ENCODE results near the gene ATE1.

DNA sequence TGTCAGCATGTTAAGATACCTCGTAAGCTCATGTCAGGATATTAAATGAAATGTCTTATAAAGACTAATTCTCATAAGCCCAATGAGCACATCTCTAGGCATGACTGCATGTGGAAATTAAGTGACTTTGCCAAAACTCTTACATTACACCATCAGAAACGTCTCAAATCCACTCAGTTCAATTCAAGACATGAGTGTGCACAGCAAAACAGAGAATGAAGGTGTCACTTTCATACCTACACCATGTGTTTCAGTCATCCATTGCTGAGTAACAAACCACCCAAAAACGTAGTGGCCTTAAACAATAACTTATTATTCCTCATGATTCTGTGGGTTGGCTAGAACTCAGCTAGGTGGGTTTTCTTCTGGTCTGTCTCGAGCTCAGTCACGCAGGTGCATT lies 99.8 kb downstream of the ATE1 start:
- no peak for TF ChIP-seq POLR2A (IDR thresholded peaks at IDR 0.05; ENCODE audit: low read depth, low read length)
- TF ChIP-seq, protein P1, sequence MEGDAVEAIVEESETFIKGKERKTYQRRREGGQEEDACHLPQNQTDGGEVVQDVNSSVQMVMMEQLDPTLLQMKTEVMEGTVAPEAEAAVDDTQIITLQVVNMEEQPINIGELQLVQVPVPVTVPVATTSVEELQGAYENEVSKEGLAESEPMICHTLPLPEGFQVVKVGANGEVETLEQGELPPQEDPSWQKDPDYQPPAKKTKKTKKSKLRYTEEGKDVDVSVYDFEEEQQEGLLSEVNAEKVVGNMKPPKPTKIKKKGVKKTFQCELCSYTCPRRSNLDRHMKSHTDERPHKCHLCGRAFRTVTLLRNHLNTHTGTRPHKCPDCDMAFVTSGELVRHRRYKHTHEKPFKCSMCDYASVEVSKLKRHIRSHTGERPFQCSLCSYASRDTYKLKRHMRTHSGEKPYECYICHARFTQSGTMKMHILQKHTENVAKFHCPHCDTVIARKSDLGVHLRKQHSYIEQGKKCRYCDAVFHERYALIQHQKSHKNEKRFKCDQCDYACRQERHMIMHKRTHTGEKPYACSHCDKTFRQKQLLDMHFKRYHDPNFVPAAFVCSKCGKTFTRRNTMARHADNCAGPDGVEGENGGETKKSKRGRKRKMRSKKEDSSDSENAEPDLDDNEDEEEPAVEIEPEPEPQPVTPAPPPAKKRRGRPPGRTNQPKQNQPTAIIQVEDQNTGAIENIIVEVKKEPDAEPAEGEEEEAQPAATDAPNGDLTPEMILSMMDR (IDR thresholded peaks at IDR 0.05; ENCODE audit: extremely low read depth in 1 of 2, insufficient read depth in 1 of 2, low read depth in 1 of 2, low read length in 2 of 2): no peak
- TF ChIP-seq POLR2AphosphoS5 (IDR thresholded peaks at IDR 0.05; ENCODE audit: insufficient read depth, low read depth, low read length): no peak
- no peak for TF ChIP-seq EZH2 (IDR thresholded peaks at IDR 0.05; ENCODE audit: borderline replicate concordance, low read depth, low read length, severe bottlenecking)
- no peak for TF ChIP-seq FOS (IDR thresholded peaks at IDR 0.05; ENCODE audit: borderline replicate concordance, insufficient read depth, low read length)
- no peak for TF ChIP-seq GATA2 (IDR thresholded peaks at IDR 0.05; ENCODE audit: insufficient read depth, insufficient read length, low read depth, low read length)
